ENCODE measurements around the gene UACA. TPM values are rescaled to one million over a fixed set of nuclear protein-coding genes. Genes with fewer than 3 reads are reported as not detected.

UACA gene
- total and polyA plus RNA-seq, 2 of the 8 experiments (the other 6 are each of a cell fraction or from before 2014, with no cell fraction given), result 28.6 to 38.9 TPM

GRCh38 chr15:70632491-70633102 lies 130.8 kb downstream of the UACA start:
- Histone ChIP-seq H2BK5ac (ENCODE audit: low read depth, low read length) (peak overlapping the region; percentile 90; the same call in 1 of the 2 replicates), H3K4me2 (ENCODE audit: insufficient read depth in 1 of 2, low read depth in 2 of 2, low read length in 2 of 2) (peak overlapping the region; percentile 47 to 65), H2BK120ac (replicated peaks; ENCODE audit: low read depth, low read length) (peak overlapping the region; percentile 91), H2BK15ac (ENCODE audit: low read length) (peak overlapping the region; percentile 100), H3K79me1 (ENCODE audit: low read depth, low read length) (no peaks in the 10 kb centered on the region), H3K4me1 (replicated peaks in 1 of 4; ENCODE audit: control insufficient read depth in 3 of 4, insufficient read depth in 4 of 4, low read length in 3 of 4) (peaks cover 20 to 38% (median 26%) of the 10 kb centered on the region in 4 experiments), H3K27me3 (replicated peaks in 1 of 4; ENCODE audit: control insufficient read depth in 3 of 4, extremely low read depth in 1 of 4, insufficient read depth in 3 of 4, low read length in 3 of 4) (peaks cover 0 to 2% (median 0%) of the 10 kb centered on the region in 4 experiments; a peak in 2 of 7 replicates), H4K91ac (replicated peaks; ENCODE audit: insufficient read length, low read length) (peak overlapping the region; percentile 49), H4K8ac (ENCODE audit: extremely low read depth, insufficient read depth, low read length) (no peak overlapping the region), H3K4ac (replicated peaks; ENCODE audit: insufficient read length, low read depth, low read length) (peak overlapping the region; percentile 72), H3K9me3 (ENCODE audit: insufficient read depth in 2 of 2, low read depth in 1 of 2, low read length in 1 of 2) (no peaks in the 10 kb centered on the region), H3K79me2 (ENCODE audit: control insufficient read depth in 1 of 2, insufficient read depth in 2 of 2, low read length in 2 of 2) (no peaks in the 10 kb centered on the region), H3K36me3 (ENCODE audit: control insufficient read depth in 2 of 4, insufficient read depth in 4 of 4, low read length in 3 of 4) (no peaks in the 10 kb centered on the region), H3K4me3 (ENCODE audit: extremely low read depth in 1 of 4, insufficient read depth in 2 of 4, low read depth in 3 of 4, low read length in 4 of 4) (peak overlapping the region in 1 of 4 experiments; percentile 14; a peak in 1 of 8 replicates), H4K20me1 (replicated peaks in 1 of 2; ENCODE audit: control insufficient read depth in 1 of 2, insufficient read depth in 2 of 2, low read length in 2 of 2) (no peaks in the 10 kb centered on the region), H3K27ac (ENCODE audit: low read depth, low read length) (no peak overlapping the region), H2AK5ac (ENCODE audit: low read depth, low read length) (peak overlapping the region; percentile 99), H3K23me2 (ENCODE audit: low read depth, low read length) (no peaks in the 10 kb centered on the region; the same call in 1 of the 2 replicates), H4K5ac (ENCODE audit: insufficient read length, low read depth, low read length) (no peak overlapping the region), H3K56ac (replicated peaks; ENCODE audit: insufficient read length, low read depth, low read length) (no peak overlapping the region), H3K23ac (ENCODE audit: insufficient read length) (no peak overlapping the region), H3K14ac (ENCODE audit: insufficient read length) (peak overlapping the region; percentile 48), H2AFZ (ENCODE audit: low read length) (no peak overlapping the region), H2BK20ac (ENCODE audit: low read length) (peak overlapping the region; percentile 99), H3K9ac (replicated peaks in 1 of 4; ENCODE audit: extremely low read depth in 1 of 4, low read depth in 3 of 4, low read length in 3 of 4) (peak overlapping the region in 1 of 4 experiments; percentile 16; a peak in 1 of 7 replicates), H2BK12ac (ENCODE audit: low read depth, low read length) (peak overlapping the region; percentile 99), H3K18ac (ENCODE audit: extremely low read depth, low read length) (peak overlapping the region; percentile 95)
- ChIA-PET POLR2A (ENCODE audit: partially characterized antibody) (interaction anchor here (0.7 kb wide), 1 partner anchor 280 kb away, joined by 5 read pairs; no protein-coding TSS in a partner anchor), CTCF (ENCODE audit: partially characterized antibody) (interaction anchor here (1.3 to 4.9 kb wide), 5 partner anchors 10 to 63 kb away, joined by 3 to 28 read pairs (median 5); no protein-coding TSS in a partner anchor)
- WGBS, 2 experiments (ENCODE audit: extremely low coverage in 1 of 2, insufficient coverage in 1 of 2, insufficient read length in 1 of 2, insufficient replicate concordance in 2 of 2, low coverage in 1 of 2, low lambda C conversion rate in 2 of 2, missing lambda C conversion rate in 1 of 2), result 80 to 100% methylated on average over 1 to 5 of the region's 5 CpGs
- TF ChIP-seq RFX5 (IDR thresholded peaks at IDR 0.05; ENCODE audit: borderline replicate concordance, low read depth, low read length), result no peak
- no peak for TF ChIP-seq RXRA (IDR thresholded peaks at IDR 0.05; ENCODE audit: insufficient read depth, low read depth, low read length)
- TF ChIP-seq CBX5 (IDR thresholded peaks at IDR 0.05; ENCODE audit: low read depth, low read length), result no peak
- no peak for TF ChIP-seq CREB1 (IDR thresholded peaks at IDR 0.05)
- no peak for TF ChIP-seq E2F6 (IDR thresholded peaks at IDR 0.05)
- TF ChIP-seq MAFK (IDR thresholded peaks at IDR 0.05; ENCODE audit: low read depth, low read length), result no peak
- no peak for DNase-seq (ENCODE audit: low read depth in 1 of 2, low spot score in 2 of 2)
- no peak for FAIRE-seq
